NT2/D1 (cell line): Measurements from ENCODE around the gene SLC25A14.

Experiments
- DNase-seq: peaks from one replicate; pipeline ENCODE4 v3.0.0-alpha.2; 2011; ENCODE audit warnings: low read depth, low spot score
- H3K27me3 ChIP-seq: 2 replicates; pipeline ENCODE4 v1.6.0; 2011; ENCODE audit warnings: mild to moderate bottlenecking; ENCODE audit not compliant: insufficient read length, insufficient read depth
- H3K36me3 ChIP-seq: 2 replicates; pipeline ENCODE4 v1.6.1; 2011; ENCODE audit warnings: mild to moderate bottlenecking, low read length, mixed read lengths; ENCODE audit not compliant: insufficient read depth, insufficient read length
- H3K4me1 ChIP-seq: 2 replicates; pipeline ENCODE4 v1.5.1; 2011; ENCODE audit not compliant: insufficient read depth, insufficient read length
- H3K4me3 ChIP-seq: 2 replicates; pipeline ENCODE4 v1.5.1; 2011; ENCODE audit warnings: low read depth; ENCODE audit not compliant: insufficient read length
- H3K9ac ChIP-seq: 2 replicates; pipeline ENCODE4 v1.6.0; 2011; ENCODE audit warnings: low read depth; ENCODE audit not compliant: insufficient read length
- H3K9me3 ChIP-seq: 2 replicates; pipeline ENCODE4 v1.5.1; 2011; ENCODE audit warnings: mild to moderate bottlenecking, low read length; ENCODE audit not compliant: insufficient read depth
- SUZ12 ChIP-seq: IDR thresholded peaks from 2 replicates; pipeline ENCODE4 v1.6.1; 2011; ENCODE audit not compliant: insufficient read length, insufficient read depth; ENCODE audit errors: extremely low read depth
- YY1 ChIP-seq: IDR thresholded peaks from 2 replicates; pipeline ENCODE4 v1.6.1; 2011; ENCODE audit not compliant: insufficient read length, insufficient read depth
- ZNF274 ChIP-seq: IDR thresholded peaks from 2 replicates; pipeline ENCODE4 v1.6.1; 2011; ENCODE audit warnings: mild to moderate bottlenecking, low read depth, low read length

The SLC25A14 gene

DNA sequence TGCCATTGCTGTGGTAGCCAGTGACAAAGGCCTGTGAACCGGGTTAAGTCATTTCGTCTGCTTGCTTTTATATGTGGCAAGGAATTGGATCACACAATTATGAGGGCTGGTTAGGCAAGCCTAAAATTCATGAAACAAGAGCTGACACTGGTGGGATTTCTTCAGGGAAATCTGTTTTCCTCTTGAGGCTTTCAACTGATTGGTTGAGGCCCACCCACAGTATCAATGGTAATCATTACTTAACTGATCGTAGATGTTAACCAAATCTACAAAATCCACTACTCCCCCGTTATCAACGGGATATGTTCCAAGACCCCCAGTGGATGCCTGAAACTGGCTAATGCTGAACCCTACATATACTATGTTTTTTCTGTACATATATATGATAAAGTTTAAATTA lies 75.1 kb downstream of the SLC25A14 start:
- H3K27me3 ChIP-seq = no peaks in the 10 kb centered on the region
- TF ChIP-seq YY1 (no peak), SUZ12 (no peak), ZNF274 (no peak)
- H3K36me3 ChIP-seq = peaks cover 10% of the 10 kb centered on the region

DNA sequence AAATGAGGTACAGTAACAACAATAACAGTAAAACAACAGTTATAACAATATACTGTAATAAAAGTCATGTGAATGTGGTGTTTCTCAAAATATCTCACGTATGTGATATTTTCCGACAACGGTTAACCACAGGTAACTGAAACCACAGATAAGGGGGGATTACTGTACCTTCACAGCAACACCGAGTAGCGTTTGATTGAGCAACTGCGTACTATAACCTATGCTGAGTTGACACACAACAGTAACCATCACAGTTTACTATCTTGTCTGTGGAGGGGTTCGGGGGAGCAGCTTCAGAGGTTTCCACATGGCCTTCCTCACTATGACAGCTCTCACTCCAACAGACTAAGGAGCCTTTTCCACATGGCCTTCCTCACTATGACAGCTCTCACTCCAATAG lies 75.5 kb downstream of the SLC25A14 start:
- H3K9ac ChIP-seq = no peak overlapping the region
- H3K4me1 ChIP-seq = no peaks in the 10 kb centered on the region
- no peaks in the 10 kb centered on the region for H3K27me3 ChIP-seq
- no peaks in the 10 kb centered on the region for H3K9me3 ChIP-seq
- DNase-seq = no peak
- H3K36me3 ChIP-seq = peaks cover 8% of the 10 kb centered on the region
- TF ChIP-seq YY1 = no peak
- no peak for TF ChIP-seq SUZ12
- no peak for TF ChIP-seq ZNF274
- no peak overlapping the region for H3K4me3 ChIP-seq

More for the DNA sequence above, 75.1 kb downstream of the SLC25A14 start:
- H3K9ac ChIP-seq = no peak overlapping the region
- H3K4me1 ChIP-seq = no peaks in the 10 kb centered on the region
- no peak overlapping the region for H3K4me3 ChIP-seq
- H3K9me3 ChIP-seq = no peaks in the 10 kb centered on the region
- no peak for DNase-seq

DNA sequence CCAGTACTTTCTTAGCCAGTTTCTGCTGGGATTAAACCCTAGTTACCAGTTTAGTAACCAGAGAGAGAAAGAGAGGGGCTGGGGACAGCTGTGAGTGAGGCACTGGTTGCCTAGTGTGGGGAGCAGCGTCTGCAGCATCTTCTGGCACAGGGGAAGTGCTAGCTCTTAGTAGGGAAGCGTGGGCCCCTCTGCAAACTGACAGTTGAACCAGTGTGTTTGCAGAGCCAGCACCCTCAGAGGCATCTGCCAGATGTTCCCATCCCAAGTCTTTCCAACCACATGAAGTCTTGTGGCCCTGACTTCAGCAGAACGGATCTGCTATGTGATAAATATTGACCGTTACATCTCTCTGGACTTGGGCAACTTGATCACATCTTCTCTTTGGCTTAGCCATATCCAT lies 77.1 kb downstream of the SLC25A14 start:
- Histone ChIP-seq H3K4me1 (no peaks in the 10 kb centered on the region), H3K36me3 (peaks cover 4% of the 10 kb centered on the region), H3K4me3 (no peak overlapping the region), H3K27me3 (no peaks in the 10 kb centered on the region), H3K9ac (no peak overlapping the region), H3K9me3 (no peaks in the 10 kb centered on the region)
- TF ChIP-seq ZNF274 = no peak
- no peak for TF ChIP-seq YY1
- no peak for DNase-seq

- DNase-seq = no peak
- TF ChIP-seq ZNF274 = no peak
- no peak for TF ChIP-seq SUZ12
- no peak for TF ChIP-seq YY1
- Histone ChIP-seq H3K27me3 (no peaks in the 10 kb centered on the region), H3K4me3 (no peak overlapping the region), H3K4me1 (no peaks in the 10 kb centered on the region), H3K9ac (no peak overlapping the region), H3K36me3 (peaks cover 3% of the 10 kb centered on the region), H3K9me3 (no peaks in the 10 kb centered on the region)
These were observed 78.3 kb downstream of the SLC25A14 start for GRCh38 chrX:130418066-130418465.

- no peaks in the 10 kb centered on the region for H3K9me3 ChIP-seq
- no peaks in the 10 kb centered on the region for H3K4me1 ChIP-seq
- DNase-seq = no peak
- H3K27me3 ChIP-seq = no peaks in the 10 kb centered on the region
- H3K4me3 ChIP-seq = no peak overlapping the region
- peaks cover 3% of the 10 kb centered on the region for H3K36me3 ChIP-seq
- TF ChIP-seq YY1 (no peak), SUZ12 (no peak)
- no peak overlapping the region for H3K9ac ChIP-seq
These were observed 79.0 kb downstream of the SLC25A14 start for GRCh38 chrX:130418740-130419139.

- H3K4me3 ChIP-seq = no peak overlapping the region
- no peaks in the 10 kb centered on the region for H3K27me3 ChIP-seq
- TF ChIP-seq SUZ12 (no peak), ZNF274 (no peak), YY1 (no peak)
- H3K36me3 ChIP-seq = peaks cover 3% of the 10 kb centered on the region
- H3K9ac ChIP-seq = no peak overlapping the region
- no peak for DNase-seq
- H3K9me3 ChIP-seq = no peaks in the 10 kb centered on the region
- H3K4me1 ChIP-seq = no peaks in the 10 kb centered on the region
These were observed 79.5 kb downstream of the SLC25A14 start for GRCh38 chrX:130419263-130419662.
